Gastroesophageal sphincter (tissue), 3 donors: ENCODE data around the gene SLC25A33.

Source experiments
- EP300 ChIP-seq: sonication (generic); formaldehyde crosslinking; IDR thresholded peaks from one replicate; pipeline ENCODE4 v1.6.1; 2017; ENCODE audit warnings: antibody characterized with exemption, mild to moderate bottlenecking
- POLR2A ChIP-seq, 2 donors: fragments of 450-650 bp; IDR thresholded peaks; one replicate each; pipeline ENCODE4 v1.6.1; 2017; ENCODE audit warnings: antibody characterized with exemption in 2 of 2, mild to moderate bottlenecking in 2 of 2, moderate library complexity in 1 of 2
- POLR2AphosphoS5 ChIP-seq: sonication (generic); formaldehyde crosslinking; IDR thresholded peaks from one replicate; pipeline ENCODE4 v1.6.1; 2017; ENCODE audit warnings: antibody characterized with exemption
- TF ChIP-seq, protein P1 (sequence below), 4 experiments: fragments of 200-600 bp in 2 of 4; fragments of 450-650 bp in 2 of 4; sonication (generic) in 1 of 4; IDR thresholded peaks; one replicate each; pipeline ENCODE4 v1.5.1; 2017 to 2019; ENCODE audit warnings: antibody characterized with exemption in 4 of 4, mild to moderate bottlenecking in 2 of 4, moderate library complexity in 2 of 4

DNA sequence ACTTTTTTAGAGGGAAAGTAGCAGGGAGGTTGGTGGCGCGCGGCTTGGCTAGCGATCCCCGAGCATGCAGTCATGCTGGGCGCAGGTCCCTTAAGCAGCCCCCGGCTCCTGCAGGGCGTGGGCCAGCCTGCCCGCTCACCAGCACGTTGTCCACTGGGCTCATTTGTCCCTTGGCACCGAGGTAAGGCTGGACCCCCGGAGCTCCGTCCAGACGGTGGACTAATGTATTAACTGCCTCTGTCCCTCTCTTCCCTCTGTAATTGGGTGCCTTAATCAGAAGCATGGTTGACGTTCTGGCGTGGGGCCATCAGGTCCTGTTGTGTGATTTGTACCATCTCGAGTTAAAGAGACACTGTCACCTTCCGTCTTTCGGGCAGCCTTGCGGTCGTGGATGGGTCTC is 67.2 kb downstream of the SLC25A33 start:
- TF ChIP-seq, protein P1, sequence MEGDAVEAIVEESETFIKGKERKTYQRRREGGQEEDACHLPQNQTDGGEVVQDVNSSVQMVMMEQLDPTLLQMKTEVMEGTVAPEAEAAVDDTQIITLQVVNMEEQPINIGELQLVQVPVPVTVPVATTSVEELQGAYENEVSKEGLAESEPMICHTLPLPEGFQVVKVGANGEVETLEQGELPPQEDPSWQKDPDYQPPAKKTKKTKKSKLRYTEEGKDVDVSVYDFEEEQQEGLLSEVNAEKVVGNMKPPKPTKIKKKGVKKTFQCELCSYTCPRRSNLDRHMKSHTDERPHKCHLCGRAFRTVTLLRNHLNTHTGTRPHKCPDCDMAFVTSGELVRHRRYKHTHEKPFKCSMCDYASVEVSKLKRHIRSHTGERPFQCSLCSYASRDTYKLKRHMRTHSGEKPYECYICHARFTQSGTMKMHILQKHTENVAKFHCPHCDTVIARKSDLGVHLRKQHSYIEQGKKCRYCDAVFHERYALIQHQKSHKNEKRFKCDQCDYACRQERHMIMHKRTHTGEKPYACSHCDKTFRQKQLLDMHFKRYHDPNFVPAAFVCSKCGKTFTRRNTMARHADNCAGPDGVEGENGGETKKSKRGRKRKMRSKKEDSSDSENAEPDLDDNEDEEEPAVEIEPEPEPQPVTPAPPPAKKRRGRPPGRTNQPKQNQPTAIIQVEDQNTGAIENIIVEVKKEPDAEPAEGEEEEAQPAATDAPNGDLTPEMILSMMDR (IDR thresholded peaks at IDR 0.05) = no peak
- TF ChIP-seq POLR2A (IDR thresholded peaks at IDR 0.05) = no peak
- no peak for TF ChIP-seq POLR2AphosphoS5
- TF ChIP-seq EP300 = no peak
